WTC11 (cell line): Measurements from ENCODE around the gene FGF3.

Experiments
- ATF1 ChIP-seq: sonication (generic); formaldehyde crosslinking; IDR thresholded peaks from 2 replicates; pipeline ENCODE4 v1.8.1; 2023; ENCODE audit warnings: mild to moderate bottlenecking, moderate library complexity, missing genetic modification reagents
- MYBL2 ChIP-seq: sonication (generic); formaldehyde crosslinking; IDR thresholded peaks from 2 replicates; pipeline ENCODE4 v1.8.1; 2023; ENCODE audit warnings: mild to moderate bottlenecking, moderate library complexity, missing genetic modification reagents
- SMAD3 ChIP-seq: sonication (generic); formaldehyde crosslinking; IDR thresholded peaks from 2 replicates; pipeline ENCODE4 v1.8.0; 2022; ENCODE audit warnings: missing genetic modification reagents, mild to moderate bottlenecking, borderline replicate concordance
- TF ChIP-seq, protein P1 (sequence below): sonication (generic); formaldehyde crosslinking; IDR thresholded peaks from 2 replicates; pipeline ENCODE4 v1.8.1; 2023; ENCODE audit warnings: mild to moderate bottlenecking, missing genetic modification reagents, moderate library complexity
- TF ChIP-seq, protein P2 (sequence below): sonication (generic); formaldehyde crosslinking; IDR thresholded peaks from 2 replicates; pipeline ENCODE4 v1.8.1; 2022; ENCODE audit warnings: low read depth, missing genetic modification reagents, borderline replicate concordance
- TF ChIP-seq, protein P3 (sequence below): fragments of 250-450 bp; sonication (Bioruptor Pico); IDR thresholded peaks from 2 replicates; pipeline ENCODE4 v1.8.0; 2021; ENCODE audit warnings: mild to moderate bottlenecking
- TF ChIP-seq, protein P4 (sequence below): fragments of 200-600 bp; IDR thresholded peaks from 2 replicates; pipeline ENCODE4 v1.8.0; 2022; ENCODE audit warnings: antibody characterized with exemption
- TF ChIP-seq, protein P5 (sequence below): sonication (generic); formaldehyde crosslinking; IDR thresholded peaks from 2 replicates; pipeline ENCODE4 v1.8.0; 2023; ENCODE audit warnings: missing genetic modification reagents, mild to moderate bottlenecking, borderline replicate concordance

DNA sequence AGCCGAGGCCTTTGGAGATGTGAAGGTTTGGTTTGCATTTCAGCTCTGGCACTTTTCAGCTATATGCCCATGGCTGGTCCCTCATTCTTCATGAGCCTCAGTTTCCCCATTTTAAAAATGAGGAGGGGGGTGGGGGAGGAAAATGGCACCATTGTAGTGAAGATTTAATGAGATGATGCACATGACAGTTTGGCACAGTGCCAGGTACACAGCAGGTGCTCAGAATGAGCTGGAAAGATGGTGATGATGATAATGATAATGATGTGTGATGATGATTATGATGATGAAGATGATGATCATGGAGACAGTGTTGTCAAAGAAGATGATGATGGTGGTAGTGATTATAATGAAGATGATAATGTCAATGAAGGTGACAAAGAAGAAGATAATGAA, 24.3 kb upstream of the FGF3 start:
- TF ChIP-seq, protein P1, sequence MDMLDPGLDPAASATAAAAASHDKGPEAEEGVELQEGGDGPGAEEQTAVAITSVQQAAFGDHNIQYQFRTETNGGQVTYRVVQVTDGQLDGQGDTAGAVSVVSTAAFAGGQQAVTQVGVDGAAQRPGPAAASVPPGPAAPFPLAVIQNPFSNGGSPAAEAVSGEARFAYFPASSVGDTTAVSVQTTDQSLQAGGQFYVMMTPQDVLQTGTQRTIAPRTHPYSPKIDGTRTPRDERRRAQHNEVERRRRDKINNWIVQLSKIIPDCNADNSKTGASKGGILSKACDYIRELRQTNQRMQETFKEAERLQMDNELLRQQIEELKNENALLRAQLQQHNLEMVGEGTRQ (CRISPR knock-in tag): no peak
- TF ChIP-seq, protein P2, sequence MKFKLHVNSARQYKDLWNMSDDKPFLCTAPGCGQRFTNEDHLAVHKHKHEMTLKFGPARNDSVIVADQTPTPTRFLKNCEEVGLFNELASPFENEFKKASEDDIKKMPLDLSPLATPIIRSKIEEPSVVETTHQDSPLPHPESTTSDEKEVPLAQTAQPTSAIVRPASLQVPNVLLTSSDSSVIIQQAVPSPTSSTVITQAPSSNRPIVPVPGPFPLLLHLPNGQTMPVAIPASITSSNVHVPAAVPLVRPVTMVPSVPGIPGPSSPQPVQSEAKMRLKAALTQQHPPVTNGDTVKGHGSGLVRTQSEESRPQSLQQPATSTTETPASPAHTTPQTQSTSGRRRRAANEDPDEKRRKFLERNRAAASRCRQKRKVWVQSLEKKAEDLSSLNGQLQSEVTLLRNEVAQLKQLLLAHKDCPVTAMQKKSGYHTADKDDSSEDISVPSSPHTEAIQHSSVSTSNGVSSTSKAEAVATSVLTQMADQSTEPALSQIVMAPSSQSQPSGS (CRISPR knock-in tag): no peak
- TF ChIP-seq, protein P3, sequence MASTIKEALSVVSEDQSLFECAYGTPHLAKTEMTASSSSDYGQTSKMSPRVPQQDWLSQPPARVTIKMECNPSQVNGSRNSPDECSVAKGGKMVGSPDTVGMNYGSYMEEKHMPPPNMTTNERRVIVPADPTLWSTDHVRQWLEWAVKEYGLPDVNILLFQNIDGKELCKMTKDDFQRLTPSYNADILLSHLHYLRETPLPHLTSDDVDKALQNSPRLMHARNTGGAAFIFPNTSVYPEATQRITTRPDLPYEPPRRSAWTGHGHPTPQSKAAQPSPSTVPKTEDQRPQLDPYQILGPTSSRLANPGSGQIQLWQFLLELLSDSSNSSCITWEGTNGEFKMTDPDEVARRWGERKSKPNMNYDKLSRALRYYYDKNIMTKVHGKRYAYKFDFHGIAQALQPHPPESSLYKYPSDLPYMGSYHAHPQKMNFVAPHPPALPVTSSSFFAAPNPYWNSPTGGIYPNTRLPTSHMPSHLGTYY (CRISPR knock-in tag): no peak
- TF ChIP-seq, protein P4, sequence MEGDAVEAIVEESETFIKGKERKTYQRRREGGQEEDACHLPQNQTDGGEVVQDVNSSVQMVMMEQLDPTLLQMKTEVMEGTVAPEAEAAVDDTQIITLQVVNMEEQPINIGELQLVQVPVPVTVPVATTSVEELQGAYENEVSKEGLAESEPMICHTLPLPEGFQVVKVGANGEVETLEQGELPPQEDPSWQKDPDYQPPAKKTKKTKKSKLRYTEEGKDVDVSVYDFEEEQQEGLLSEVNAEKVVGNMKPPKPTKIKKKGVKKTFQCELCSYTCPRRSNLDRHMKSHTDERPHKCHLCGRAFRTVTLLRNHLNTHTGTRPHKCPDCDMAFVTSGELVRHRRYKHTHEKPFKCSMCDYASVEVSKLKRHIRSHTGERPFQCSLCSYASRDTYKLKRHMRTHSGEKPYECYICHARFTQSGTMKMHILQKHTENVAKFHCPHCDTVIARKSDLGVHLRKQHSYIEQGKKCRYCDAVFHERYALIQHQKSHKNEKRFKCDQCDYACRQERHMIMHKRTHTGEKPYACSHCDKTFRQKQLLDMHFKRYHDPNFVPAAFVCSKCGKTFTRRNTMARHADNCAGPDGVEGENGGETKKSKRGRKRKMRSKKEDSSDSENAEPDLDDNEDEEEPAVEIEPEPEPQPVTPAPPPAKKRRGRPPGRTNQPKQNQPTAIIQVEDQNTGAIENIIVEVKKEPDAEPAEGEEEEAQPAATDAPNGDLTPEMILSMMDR: no peak
- TF ChIP-seq ATF1 (CRISPR knock-in tag) (no peak), MYBL2 (CRISPR knock-in tag) (no peak), SMAD3 (CRISPR knock-in tag) (no peak)
- TF ChIP-seq, protein P5, sequence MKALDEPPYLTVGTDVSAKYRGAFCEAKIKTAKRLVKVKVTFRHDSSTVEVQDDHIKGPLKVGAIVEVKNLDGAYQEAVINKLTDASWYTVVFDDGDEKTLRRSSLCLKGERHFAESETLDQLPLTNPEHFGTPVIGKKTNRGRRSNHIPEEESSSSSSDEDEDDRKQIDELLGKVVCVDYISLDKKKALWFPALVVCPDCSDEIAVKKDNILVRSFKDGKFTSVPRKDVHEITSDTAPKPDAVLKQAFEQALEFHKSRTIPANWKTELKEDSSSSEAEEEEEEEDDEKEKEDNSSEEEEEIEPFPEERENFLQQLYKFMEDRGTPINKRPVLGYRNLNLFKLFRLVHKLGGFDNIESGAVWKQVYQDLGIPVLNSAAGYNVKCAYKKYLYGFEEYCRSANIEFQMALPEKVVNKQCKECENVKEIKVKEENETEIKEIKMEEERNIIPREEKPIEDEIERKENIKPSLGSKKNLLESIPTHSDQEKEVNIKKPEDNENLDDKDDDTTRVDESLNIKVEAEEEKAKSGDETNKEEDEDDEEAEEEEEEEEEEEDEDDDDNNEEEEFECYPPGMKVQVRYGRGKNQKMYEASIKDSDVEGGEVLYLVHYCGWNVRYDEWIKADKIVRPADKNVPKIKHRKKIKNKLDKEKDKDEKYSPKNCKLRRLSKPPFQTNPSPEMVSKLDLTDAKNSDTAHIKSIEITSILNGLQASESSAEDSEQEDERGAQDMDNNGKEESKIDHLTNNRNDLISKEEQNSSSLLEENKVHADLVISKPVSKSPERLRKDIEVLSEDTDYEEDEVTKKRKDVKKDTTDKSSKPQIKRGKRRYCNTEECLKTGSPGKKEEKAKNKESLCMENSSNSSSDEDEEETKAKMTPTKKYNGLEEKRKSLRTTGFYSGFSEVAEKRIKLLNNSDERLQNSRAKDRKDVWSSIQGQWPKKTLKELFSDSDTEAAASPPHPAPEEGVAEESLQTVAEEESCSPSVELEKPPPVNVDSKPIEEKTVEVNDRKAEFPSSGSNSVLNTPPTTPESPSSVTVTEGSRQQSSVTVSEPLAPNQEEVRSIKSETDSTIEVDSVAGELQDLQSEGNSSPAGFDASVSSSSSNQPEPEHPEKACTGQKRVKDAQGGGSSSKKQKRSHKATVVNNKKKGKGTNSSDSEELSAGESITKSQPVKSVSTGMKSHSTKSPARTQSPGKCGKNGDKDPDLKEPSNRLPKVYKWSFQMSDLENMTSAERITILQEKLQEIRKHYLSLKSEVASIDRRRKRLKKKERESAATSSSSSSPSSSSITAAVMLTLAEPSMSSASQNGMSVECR: no peak
